ENCODE results near the gene TRIM65.

GRCh38 chr17:75896415-75897159, at the start of gene TRIM65:
- TF ChIP-seq CTCF (IDR thresholded peaks at IDR 0.05): peak in 5 of 6 experiments; percentile 32 to 64 (median 46)
- TF ChIP-seq POLR2A (IDR thresholded peaks at IDR 0.05): peak; percentile 62 to 67
